ENCODE measurements around the gene DHRSX. TPM values are rescaled to one million over a fixed set of nuclear protein-coding genes. Genes with fewer than 3 reads are reported as not detected.

Gene DHRSX
- total RNA-seq, 1 experiment from 2014 or later = 23.9 TPM

DNA sequence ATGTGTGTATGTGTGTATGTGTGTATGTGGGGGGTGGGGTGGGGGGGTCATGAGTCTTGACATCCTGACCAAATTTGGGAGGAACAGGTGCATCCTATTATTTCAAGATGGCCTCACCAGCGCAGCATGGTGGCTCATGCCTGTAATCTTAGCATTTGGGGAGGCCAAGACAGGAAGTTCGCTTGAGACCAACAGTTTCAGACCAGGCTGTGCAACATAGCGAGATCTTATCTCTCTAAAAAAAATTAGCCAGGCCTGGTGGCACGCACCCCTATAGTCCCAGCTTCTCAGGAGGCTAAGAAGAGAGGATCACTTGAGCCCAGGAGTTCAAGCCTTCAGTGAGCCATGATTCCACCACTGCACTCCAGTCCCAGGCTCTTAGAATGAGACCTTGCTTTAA lies 47.0 kb upstream of the DHRSX start:
- DNase-seq (ENCODE audit: unreplicated experiment) = no peak
- intact Hi-C loops (cut with micrococcal nuclease) = no loop called here
- POLR2A ChIA-PET = no interaction called here
- H3K4me3 Mint-ChIP-seq (ENCODE audit: unreplicated experiment) = no peak overlapping the region
- CTCF ChIA-PET = no interaction called here
- TF ChIP-seq, protein P1, sequence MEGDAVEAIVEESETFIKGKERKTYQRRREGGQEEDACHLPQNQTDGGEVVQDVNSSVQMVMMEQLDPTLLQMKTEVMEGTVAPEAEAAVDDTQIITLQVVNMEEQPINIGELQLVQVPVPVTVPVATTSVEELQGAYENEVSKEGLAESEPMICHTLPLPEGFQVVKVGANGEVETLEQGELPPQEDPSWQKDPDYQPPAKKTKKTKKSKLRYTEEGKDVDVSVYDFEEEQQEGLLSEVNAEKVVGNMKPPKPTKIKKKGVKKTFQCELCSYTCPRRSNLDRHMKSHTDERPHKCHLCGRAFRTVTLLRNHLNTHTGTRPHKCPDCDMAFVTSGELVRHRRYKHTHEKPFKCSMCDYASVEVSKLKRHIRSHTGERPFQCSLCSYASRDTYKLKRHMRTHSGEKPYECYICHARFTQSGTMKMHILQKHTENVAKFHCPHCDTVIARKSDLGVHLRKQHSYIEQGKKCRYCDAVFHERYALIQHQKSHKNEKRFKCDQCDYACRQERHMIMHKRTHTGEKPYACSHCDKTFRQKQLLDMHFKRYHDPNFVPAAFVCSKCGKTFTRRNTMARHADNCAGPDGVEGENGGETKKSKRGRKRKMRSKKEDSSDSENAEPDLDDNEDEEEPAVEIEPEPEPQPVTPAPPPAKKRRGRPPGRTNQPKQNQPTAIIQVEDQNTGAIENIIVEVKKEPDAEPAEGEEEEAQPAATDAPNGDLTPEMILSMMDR (IDR thresholded peaks at IDR 0.05; ENCODE audit: unreplicated experiment) = no peak
- peaks cover 13% of the 10 kb centered on the region for H3K27me3 Mint-ChIP-seq (ENCODE audit: insufficient read depth, unreplicated experiment)
- no TSS peak for BruUV-seq (replicated peaks)
- no peaks in the 10 kb centered on the region for H3K9me3 Mint-ChIP-seq (ENCODE audit: unreplicated experiment)
- no peak overlapping the region for H3K27ac Mint-ChIP-seq (ENCODE audit: low read depth, unreplicated experiment)
- H3K36me3 Mint-ChIP-seq (ENCODE audit: insufficient read depth, unreplicated experiment) = no peaks in the 10 kb centered on the region
- no peaks in the 10 kb centered on the region for H3K4me1 Mint-ChIP-seq (ENCODE audit: insufficient read depth, unreplicated experiment)

DNA sequence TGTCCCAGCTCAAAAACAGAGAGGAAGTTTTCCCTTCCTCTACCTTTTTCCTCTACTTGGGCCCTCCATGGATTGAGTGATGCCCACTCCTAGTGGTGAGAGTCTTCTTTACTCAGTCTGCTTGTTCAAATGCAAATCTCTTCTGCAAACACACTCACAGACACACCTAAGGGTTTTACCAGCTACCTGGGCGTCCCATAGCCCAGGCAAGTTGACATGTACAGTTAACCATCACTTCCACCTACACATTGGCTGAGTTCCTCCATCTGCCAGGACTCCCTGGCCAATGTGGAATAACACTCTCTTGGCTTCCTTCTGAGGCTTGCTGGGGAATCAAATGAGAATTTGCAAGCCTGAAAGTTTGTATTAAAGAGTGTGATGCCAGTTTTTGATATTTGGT lies 45.7 kb upstream of the DHRSX start:
- intact Hi-C loops (cut with micrococcal nuclease) = no loop called here
- Mint-ChIP-seq H3K4me3 (ENCODE audit: unreplicated experiment) (no peak overlapping the region), H3K27me3 (ENCODE audit: insufficient read depth, unreplicated experiment) (peaks cover 13% of the 10 kb centered on the region), H3K9me3 (ENCODE audit: unreplicated experiment) (no peaks in the 10 kb centered on the region), H3K27ac (ENCODE audit: low read depth, unreplicated experiment) (no peak overlapping the region), H3K4me1 (ENCODE audit: insufficient read depth, unreplicated experiment) (no peaks in the 10 kb centered on the region), H3K36me3 (ENCODE audit: insufficient read depth, unreplicated experiment) (no peaks in the 10 kb centered on the region)
- no TSS peak for BruUV-seq (replicated peaks)
- POLR2A ChIA-PET = no interaction called here
- CTCF ChIA-PET = no interaction called here
- no peak for DNase-seq (ENCODE audit: unreplicated experiment)
- TF ChIP-seq, protein P1 (IDR thresholded peaks at IDR 0.05; ENCODE audit: unreplicated experiment) = no peak

DNA sequence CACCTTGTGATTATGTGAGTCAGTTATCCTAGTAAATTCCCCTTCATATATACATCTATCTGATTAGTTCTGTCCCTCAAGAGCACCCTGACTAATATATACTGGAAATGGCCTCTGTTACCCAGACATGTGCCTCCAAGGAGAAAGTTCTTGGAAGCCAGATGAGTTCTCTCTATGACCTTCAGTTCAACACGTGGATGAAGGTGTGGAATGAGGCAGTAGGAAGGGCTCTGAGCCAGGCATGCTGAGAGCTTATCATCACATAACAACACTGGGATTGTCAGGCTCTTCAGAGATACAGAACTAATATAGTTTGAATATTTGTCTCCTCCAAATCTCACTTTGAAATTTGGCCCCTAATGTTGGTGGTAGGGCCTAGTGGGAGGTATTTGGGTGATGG lies 44.4 kb upstream of the DHRSX start:
- Mint-ChIP-seq H3K27me3 (ENCODE audit: insufficient read depth, unreplicated experiment) (peaks cover 13% of the 10 kb centered on the region), H3K4me3 (ENCODE audit: unreplicated experiment) (no peak overlapping the region), H3K4me1 (ENCODE audit: insufficient read depth, unreplicated experiment) (no peaks in the 10 kb centered on the region), H3K27ac (ENCODE audit: low read depth, unreplicated experiment) (no peak overlapping the region), H3K9me3 (ENCODE audit: unreplicated experiment) (no peaks in the 10 kb centered on the region), H3K36me3 (ENCODE audit: insufficient read depth, unreplicated experiment) (no peaks in the 10 kb centered on the region)
- BruUV-seq (replicated peaks) = no TSS peak
- no peak for DNase-seq (ENCODE audit: unreplicated experiment)
- TF ChIP-seq, protein P1 (IDR thresholded peaks at IDR 0.05; ENCODE audit: unreplicated experiment) = no peak
- ChIA-PET CTCF (no interaction called here), POLR2A (no interaction called here)
- intact Hi-C loops (cut with micrococcal nuclease) = no loop called here

DNA sequence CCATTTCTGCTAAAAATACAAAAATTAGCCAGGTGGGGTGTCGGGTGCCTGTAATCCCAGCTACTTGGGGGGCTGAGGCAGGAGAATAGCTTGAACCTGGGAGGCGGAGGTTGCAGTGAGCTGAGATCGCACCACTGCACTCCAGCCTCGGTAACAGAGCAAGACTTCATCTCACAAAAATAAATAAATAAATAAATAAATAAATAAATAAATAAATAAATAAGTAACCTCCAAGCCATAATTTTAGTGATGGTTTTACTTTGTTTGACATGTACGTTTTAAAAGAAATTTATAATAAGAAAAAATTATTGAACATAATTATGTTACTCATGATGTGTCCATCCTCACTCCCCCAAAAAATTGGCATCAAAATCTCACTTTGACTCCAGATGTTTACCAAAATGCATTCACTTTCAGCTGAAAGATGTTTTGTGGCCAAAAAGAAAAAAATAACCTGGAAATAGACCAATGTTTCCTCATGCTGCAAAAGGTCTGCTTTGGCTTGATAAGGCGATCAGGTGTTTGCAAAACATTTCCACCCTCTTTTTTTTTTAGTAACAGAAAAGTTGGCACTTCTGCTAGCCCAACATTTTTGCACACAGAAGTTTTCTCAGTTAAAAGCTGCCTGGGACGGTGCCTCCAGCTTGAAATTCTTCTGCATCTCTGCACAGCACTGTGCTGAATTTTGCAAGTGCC lies 42.2 kb upstream of the DHRSX start:
- H3K36me3 Mint-ChIP-seq (ENCODE audit: insufficient read depth, unreplicated experiment) = no peaks in the 10 kb centered on the region
- BruUV-seq (replicated peaks) = no TSS peak
- no peaks in the 10 kb centered on the region for H3K9me3 Mint-ChIP-seq (ENCODE audit: unreplicated experiment)
- intact Hi-C loops (cut with micrococcal nuclease) = no loop called here
- ChIA-PET CTCF (no interaction called here), POLR2A (no interaction called here)
- H3K4me1 Mint-ChIP-seq (ENCODE audit: insufficient read depth, unreplicated experiment) = peaks cover 2% of the 10 kb centered on the region
- no peak overlapping the region for H3K4me3 Mint-ChIP-seq (ENCODE audit: unreplicated experiment)
- TF ChIP-seq, protein P1 (IDR thresholded peaks at IDR 0.05; ENCODE audit: unreplicated experiment) = no peak
- DNase-seq (ENCODE audit: unreplicated experiment) = no peak
- H3K27ac Mint-ChIP-seq (ENCODE audit: low read depth, unreplicated experiment) = no peak overlapping the region
- H3K27me3 Mint-ChIP-seq (ENCODE audit: insufficient read depth, unreplicated experiment) = peaks cover 18% of the 10 kb centered on the region

Data from MCF 10A (cell line).